Measurements from ENCODE around the gene ATXN1.

GRCh38 chr6:16751251-16751946 lies 9.9 kb downstream of the ATXN1 start:
- TF ChIP-seq POLR2AphosphoS5 (IDR thresholded peaks at IDR 0.05) (no peak), POLR2A (IDR thresholded peaks at IDR 0.05) (no peak), CTCF (IDR thresholded peaks at IDR 0.05) (no peak), EP300 (IDR thresholded peaks at IDR 0.05) (no peak)

All from gastroesophageal sphincter (tissue), 3 donors.